Posterior vena cava (tissue), 2 donors: Measurements from ENCODE around the gene VPS13D. TPM values are rescaled to one million over a fixed set of nuclear protein-coding genes. Genes with fewer than 3 reads are reported as not detected.
"Not testable (repeated sequence)": the region's sequence is repeated elsewhere in the genome, so short reads cannot be mapped to it uniquely, and the experiment has no call there.

Experiments
- DNase-seq: peaks from one replicate; pipeline ENCODE4 v3.0.0-alpha.2; 2020; ENCODE audit warnings: low spot score
- intact Hi-C, 2 donors: fragments of 100-400 bp; cut with DNase I; formaldehyde crosslinking; loops; one replicate each; pipeline versions ENCODE4 v1.14.1 to v1.14.2; 2022 to 2023
- total RNA-seq, 2 donors: library from RNA; stranded (reverse); fragmentation: NEBNext Ultra II Directional; extraction: Animal tissue kit (Norgen Biotek cat#: 25700); gene quantifications; one replicate each; pipeline ENCODE4 v1.2.1, GENCODE V29; 2021
- donor health status: DM: yes; HTN: yes; CAD: no.
- donor health status: DM: yes; HTN: yes; CAD: no.

VPS13D gene
- total RNA-seq, 2 donors from 2014 or later, result 74.9 to 96.7 TPM

DNA sequence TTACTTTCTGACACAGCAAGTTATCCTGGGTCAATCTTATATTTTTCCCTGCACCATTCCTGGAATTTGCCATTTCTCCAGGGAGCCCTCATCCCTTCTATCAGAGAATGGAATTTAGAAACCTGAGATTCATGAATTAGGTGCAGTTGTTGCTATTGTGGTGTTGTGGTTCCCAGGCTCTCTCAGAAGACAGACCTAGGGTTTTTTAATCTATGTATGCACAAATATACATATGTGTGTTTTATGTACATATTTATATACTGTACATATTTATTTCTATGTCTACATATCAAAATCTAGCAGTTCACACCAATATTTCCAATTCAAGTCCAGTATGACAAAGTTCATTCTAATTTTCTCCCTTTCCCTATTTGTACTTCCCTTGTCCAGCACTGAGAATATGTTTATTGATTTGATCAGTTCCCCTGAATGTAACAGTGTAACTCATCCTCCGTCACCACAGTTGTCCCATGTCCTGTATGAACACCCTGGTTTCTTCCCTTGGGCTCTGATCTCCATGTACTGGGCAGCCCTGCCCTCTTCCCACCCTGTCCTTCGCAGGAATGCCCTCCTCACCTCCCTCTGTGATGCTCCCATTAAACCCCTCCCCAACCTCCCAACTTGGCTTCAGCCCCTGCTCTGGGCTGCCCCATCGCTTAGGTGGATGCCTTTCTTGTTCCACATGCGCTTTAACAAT lies 145.5 kb downstream of the VPS13D start:
- intact Hi-C loops, result no loop called here
- DNase-seq, result no peak

DNA sequence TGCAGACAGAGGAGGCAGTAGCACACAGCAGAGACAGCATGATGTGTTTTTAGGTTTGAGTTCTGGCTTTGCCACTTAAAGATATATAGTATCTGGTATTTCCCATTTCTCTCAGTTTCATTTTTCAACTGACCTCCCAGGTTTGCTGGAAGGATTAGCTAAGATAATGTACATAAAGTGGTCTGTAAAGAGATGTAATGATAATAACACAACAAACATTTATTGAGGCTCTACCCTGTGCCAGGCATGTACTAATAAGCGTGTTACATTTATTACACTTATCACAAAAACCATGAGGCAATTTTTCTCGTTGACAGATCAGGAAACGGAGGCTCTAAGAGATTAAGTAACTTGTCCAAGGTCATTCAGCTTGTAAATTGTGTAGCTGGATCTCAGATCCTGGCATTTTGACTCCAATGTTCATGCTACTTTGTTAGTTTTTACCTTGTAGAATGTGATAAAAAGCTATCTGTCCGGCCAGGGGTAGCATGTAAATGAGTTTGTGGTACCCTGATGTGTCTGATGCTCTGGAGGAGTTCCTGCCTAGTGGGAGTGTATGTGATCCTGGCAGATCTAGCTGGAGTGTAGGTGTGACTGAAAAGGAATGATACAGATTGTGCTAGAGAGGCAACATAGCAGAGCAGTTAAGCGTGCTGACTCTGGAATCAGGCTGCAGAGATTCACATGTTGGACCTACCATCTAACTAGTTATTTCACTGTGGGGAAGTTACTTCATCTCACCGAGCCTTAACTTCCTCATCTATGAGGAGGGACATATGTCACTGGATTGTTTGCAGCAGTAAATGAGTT lies 146.6 kb downstream of the VPS13D start:
- no peak for DNase-seq
- intact Hi-C loops, result no loop called here

DNA sequence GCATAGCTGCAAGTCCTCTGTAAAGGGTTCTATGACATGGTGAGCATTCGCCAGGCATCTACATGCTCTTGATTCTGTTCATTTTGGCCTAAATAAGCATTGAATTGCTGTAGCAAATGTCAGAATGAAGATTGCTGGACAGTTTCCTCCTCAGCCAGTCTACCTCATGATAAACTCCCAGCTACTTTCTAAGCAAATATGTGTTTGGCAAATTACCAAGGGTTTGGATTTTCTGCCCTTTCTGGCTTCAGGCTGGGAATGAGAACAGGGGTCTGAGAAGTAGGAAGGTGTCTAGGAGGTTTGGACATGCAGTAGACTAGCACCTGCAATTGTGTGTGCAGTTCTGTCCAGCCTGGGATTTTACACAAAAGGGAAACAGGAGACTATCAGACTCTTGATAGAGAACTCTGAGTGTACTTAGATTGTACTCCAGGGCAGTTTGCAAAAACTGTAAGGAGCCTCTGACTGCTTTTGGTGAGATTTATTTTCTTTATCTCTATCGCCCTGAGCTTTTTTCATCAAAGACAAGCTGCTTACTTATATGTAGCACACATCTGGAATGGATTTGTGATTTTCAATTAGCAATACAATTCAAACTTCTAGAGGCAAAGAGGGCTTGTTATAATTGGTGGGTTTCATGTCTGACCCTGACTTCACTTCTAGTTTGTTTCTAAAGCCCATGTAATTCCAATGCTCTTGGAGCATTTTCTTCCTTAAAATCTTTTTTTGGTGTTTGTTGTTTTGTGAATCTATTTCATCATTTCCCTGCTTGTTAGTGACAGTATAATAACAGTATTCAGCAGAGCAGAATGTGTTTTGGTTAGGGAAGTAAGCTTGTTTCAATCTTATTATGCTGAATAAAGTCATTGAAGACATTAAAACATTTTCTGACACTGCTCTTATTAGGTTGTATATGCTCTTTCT lies 150.8 kb downstream of the VPS13D start:
- intact Hi-C loops, result no loop called here
- no peak for DNase-seq

DNA sequence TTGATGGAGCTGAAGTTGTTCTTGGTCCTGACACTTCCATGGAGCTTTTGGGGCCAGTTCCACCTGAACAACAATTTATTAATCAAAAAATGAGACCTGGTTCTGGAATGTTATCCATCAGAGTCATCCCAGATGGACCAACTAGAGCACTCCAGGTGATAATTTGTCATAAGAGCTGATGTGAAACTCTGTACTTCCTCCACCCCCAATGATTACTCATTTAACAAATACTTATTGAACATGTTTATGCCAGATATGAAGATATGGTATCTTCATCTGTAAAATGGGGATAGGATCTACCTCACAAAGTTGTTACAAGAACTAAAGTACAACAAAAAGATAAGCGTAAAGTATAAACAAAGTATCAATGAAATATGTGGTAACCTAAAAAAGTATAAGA lies 153.2 kb downstream of the VPS13D start:
- intact Hi-C loops, result no loop called here
- no peak for DNase-seq

DNA sequence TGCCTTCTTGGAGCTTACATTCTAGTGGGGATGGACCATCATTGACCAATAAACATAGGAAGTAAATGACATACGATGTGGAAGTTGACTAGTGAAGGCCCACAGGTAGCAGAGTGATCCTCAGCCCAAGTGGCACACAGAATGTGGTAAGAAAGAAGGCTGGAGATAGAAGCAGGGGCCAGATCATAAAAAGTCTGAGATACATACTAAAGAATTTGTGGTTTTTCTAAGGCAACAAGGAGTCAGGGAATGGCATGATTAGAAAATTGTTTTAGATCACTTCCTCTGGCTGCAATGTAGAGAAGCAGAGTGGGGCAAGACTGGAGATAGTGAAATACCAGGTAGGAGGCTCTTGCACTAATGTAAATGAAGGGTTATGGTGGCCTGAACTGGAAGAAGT lies 154.0 kb downstream of the VPS13D start:
- no peak for DNase-seq
- intact Hi-C loops, result no loop called here

DNA sequence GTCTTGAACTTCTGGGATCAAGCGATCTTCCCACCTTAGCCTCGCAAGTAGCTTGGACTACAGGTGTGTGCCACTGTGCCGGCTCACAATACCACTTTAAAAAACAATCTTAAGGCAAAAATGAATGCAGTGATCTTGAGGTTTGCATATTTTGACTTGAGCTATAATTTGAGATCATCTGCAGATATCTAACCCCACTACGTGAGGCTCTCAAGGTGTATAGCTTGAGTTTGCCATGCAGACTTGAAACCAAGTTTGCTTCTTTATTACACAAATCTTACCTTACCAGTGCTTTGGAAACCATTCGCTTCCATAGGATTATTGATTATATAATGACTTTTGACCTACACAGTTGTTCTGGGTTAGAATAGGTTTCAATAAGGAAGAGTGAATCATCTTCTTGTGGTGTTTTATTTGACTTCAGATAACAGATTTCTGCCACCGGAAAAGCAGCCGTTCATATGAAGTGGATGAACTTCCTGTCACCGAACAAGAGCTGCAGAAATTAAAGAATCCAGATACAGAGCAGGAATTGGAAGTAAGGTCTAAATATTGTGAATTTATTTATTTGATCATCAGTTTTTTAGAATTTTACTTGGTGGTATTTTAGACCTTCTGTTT lies 155.1 kb downstream of the VPS13D start:
- intact Hi-C loops, result no loop called here
- DNase-seq, result no peak

DNA sequence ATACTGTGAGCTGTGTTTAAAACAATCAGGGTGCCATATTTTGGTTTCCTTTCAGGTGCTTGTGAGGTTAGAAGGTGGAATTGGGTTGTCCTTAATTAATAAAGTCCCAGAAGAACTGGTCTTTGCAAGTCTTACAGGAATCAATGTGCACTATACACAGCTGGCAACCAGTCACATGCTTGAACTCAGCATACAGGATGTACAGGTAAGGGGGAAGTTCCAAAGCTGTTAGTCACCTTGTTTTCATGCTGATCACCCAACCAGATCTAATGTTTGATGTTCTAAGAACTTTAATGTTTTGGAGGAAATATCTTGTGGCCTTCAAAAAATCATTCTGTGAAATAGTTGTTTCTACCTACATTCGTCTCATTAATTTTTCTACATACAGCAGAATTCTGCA lies 156.3 kb downstream of the VPS13D start:
- DNase-seq, result no peak
- intact Hi-C loops, result no loop called here

DNA sequence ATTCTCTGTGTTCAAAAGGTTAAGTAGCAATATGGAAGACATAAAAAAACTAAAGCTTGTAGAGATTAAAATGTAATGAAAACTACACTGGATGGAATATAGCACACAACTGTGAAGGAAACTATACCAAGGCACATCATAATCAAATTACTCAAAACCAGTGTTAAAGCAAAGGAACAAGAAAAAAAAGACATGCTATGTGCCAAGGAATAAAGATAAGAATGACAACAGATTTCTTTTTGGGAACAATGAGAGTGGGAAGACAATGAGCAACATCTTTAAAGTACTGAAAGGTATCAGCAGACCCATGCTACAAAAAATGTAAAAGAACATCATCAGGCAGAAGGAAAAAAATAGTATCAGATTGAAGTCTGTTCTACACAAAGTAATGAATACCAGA lies 157.8 kb downstream of the VPS13D start:
- no peak for DNase-seq
- intact Hi-C loops, result no loop called here

DNA sequence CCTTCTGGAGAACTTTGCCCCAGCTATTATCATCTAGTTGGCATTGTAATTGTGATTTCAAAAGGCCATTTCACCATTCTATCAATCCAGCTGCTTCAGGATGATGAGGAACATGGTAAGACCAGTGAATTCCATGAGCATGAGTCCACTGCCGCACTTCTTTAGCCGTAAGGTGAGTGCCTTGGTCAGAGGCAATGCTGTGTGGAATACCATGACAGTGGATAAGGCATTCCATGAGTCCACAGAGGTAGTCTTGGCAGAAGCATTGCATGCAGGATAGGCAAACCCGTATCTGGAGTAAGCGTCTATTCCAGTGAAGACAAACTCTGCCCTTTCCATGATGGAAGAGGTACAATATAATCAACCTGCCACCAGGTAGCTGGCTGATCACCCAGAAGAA lies 160.5 kb downstream of the VPS13D start:
- DNase-seq, intact Hi-C loops: not testable (repeated sequence)

DNA sequence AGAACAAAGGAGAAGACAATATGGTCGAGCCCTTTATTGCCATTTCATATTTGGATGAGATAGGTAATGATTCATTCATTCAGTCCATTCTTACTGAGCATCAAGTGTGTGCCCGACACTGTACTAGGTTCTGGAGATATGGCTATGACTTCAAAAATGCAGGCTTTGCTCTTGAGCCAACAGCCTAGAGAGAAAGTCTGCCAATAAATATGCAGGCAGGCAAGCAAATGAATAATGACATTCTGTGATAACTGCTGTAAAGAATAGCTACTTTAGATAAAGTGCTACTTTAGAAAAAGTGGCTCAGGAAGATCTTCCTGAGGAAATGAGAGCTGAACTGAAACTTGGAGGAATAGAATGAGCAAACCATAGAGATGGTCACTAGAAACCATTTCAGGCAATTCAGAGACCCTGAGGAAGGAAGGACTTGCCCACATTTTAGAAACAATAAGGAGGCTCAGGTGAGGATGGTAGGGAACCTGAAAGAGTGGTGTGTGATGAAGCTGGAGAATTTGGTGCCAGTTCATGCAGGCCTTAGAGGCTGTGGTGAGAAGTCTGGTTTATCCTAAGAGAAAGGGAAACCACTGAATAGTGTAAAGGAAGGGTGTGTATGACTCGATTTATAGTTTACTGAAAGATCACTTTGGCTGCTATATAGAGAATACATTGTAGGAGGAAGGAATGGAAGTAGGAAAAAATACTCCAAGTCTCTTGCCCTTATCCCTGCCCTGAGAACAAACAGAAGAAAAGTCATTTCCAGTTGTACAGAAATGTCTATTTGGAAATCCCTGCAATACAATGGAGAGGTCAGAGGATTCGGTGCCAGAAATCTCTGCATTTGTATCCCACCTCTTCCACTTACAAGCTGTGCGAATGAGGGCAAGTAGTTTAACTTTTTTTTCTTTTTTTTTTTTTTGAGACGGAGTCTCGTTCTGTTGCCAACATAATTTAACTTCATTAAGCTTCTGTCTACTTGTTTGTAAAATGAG lies 167.9 kb downstream of the VPS13D start:
- no peak for DNase-seq
- intact Hi-C loops, result no loop called here

DNA sequence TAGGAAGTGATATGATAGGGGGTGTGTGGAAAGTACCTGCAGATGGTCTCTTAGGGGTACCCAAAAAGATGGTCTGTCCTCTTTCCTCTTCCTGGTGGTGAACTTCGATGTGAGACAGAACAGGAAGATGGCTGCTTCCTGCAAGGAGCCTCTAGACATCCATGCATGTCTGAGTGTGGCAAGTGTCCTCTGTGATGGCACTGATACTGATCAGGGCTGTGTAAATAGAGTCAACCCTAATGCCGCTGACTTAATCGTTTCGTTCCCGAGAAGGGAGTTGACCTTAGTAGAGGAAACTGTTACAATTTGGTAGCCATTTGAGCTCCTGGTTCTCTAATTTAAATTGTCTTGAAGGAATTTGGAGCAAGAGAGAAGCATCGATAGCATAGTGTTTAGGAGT lies 168.6 kb downstream of the VPS13D start:
- DNase-seq, result no peak

DNA sequence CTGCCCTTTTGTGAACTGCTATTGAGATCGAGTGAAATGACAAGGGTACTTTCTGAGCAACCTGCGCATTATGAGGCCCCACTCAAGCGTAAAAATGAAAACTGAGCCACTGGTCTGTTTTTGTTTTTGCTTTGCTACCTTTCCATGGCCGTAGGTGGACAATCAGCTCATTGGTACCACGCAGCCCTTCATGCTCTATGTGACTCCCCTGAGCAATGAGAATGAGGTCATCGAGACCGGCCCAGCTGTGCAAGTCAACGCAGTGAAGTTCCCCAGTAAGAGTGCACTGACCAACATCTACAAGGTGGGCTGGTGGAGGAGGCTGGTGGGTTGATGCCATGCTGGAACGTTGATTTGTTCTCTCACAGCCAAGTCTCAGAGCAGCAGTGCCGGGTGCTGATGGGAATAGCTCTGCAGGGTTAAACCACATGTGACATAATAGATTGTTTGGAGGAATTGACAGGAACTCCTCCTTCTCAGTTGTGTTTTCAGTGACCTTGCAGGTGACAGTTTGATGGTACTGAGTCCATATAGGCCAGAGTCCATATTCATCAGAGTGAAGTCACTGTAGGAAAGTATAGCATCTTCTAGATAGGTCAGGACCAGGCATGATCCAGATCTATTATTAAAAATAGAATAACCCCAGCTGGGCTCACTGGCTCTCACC lies 170.3 kb downstream of the VPS13D start:
- intact Hi-C loops, result no loop called here
- no peak for DNase-seq

More for the DNA sequence above, 168.6 kb downstream of the VPS13D start:
- intact Hi-C loops, result no loop called here

DNA sequence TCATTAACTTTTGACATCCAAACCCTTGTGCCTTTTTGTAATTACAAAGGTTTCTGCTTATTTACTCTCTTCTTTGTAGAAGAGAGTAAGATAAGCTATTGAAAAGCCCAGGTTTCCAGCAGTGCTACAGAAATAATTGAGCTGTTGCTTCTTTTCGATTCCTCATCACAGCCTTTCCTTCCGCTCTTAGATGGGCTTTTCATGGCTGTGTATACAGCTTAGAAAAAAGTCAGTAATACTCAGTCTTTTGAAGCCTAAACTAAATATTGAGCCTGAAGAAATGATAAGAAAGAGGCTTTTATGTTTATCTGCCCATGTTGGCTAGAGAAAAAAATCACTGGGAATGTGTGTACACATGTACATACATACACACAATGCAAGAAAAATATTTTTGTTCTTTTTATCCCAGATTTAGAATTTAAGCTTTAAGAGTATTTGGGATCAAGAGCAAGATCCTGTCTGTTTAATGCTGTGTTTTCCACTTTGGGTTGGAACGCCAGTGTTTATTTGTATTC lies 172.4 kb downstream of the VPS13D start:
- no peak for DNase-seq
- intact Hi-C loops, result no loop called here

DNA sequence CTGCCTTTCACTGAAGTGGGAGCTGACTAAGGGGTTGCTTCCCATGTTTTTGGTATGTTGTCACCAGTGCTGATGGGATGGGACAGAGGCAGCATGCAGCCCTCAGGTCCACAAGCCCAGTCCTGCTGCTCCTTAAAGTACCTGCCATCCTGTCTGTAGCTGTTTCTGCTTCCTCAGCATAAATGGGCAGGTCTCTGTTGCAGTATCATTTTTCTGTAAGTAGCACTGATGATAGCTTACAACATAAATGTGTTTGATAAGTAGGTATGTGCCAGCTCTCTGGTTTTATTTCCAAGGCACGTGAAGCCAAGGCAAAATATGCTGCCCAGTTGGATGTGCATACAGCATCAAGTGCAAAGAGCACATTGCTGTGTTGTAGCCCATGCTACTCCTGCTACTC lies 173.0 kb downstream of the VPS13D start:
- intact Hi-C loops, result no loop called here
- DNase-seq, result no peak

DNA sequence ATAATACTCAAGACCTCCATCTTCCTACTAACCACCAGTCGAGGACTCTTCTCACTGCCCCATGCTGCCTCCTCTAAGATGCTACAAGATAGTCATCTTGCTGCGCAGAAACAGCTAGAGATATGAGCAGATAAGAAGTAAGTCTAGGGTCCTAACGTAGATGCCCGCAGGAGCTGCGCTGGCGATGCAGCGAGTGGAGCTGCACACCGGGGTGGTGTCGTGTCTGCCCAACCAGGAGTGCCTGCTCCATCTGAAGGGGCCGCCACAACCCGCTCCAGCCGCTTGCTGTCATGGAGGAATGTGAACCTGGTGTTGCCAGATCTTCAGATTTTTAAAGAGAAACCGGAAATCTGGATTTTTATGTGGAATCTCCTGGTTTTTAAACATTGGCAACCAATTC lies 175.1 kb downstream of the VPS13D start:
- intact Hi-C loops, result no loop called here
- no peak for DNase-seq

DNA sequence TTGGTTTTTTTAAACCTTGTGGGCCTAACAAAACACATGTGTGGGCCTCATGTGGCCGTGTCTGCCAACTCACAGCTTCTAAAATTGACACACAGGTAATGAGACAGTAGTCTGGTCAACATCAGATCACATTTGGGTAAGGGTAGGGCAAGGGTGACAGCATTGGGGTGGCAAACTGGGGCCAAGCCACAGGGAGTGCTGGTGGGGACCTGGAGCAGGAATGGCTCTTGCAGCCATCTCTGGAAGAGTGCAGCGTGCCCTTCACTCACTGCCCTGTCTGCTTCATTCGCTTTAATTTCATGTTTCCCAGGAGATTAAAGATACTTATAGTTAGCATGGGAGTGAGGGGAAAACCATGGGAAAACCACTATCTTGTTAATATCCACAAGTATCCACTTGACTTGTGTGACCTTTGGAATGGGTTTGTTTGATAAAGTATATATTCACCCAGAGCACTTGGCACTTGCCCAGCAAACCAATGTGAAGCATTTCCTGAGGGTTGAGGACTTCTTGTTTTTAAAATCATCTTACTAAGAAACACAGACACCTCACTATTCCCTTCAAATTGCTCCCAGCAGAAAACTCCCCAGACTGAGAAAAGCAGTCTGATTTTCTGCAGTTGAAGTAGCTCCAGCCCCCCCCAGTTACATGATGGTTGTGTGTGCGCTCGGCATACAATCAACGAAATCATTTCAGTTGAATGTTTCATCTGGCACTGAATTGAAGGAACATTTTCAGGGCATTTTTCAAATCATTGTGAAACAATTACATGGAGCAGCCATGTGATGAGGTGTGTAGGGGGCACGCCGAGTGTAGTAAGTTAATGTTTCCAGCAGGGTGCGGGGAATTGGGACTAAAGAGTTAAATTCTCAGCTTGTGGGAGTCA lies 175.7 kb downstream of the VPS13D start:
- no peak for DNase-seq
- intact Hi-C loops, result loop anchor here in 1 of 2 donors (1.0 kb wide), 1 partner anchor 48 kb away; no protein-coding TSS in a partner anchor
